NOMO-1 treated with dmso at 0.1 percent for 144 hours (cell line): ENCODE data around the gene FAM210A.

Source experiments
- DNase-seq: peaks from one replicate; lab custom pipeline; 2025; ENCODE audit not compliant: unreplicated experiment; lab: John Stamatoyannopoulos, UW

The FAM210A gene

DNA sequence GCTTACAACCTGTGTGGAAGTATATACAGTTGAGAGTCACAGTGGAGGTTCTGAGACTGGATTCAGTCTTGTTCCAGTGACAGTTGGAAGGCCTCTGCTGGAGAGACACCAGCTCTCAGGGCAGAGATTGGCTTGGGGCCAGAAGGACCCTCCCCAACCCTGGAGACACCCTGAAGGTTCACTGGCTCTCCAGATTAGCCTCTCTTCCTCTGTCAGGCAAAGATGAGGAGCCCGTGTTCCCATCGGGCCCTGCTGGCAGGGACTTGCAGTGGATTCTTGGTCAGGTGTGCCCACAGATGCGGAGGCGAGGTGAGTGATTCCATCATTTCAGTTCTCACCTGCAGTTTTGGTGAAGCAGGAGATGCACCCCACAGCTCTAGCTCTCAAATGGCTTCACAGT is 78.6 kb downstream of the FAM210A start:
- no peak for DNase-seq

DNA sequence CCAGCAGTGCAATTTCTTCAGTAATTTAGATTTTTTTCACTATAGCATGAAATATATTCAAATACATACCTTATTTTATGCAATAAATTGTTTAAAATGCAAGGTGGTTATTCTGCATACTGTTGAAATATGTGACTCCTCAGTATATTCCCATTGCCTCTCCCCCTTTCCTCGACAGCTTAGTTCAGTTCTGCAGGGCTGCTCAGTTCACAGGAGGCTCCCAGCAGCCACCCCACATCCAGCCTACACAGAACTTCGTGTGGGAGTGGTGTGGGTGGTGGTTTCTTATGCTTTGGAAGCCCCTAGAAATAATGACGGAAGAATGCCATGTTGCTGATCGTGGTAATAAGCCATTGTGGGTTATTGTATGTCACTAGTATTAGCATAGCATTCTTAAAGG is 79.7 kb downstream of the FAM210A start:
- DNase-seq = no peak

DNA sequence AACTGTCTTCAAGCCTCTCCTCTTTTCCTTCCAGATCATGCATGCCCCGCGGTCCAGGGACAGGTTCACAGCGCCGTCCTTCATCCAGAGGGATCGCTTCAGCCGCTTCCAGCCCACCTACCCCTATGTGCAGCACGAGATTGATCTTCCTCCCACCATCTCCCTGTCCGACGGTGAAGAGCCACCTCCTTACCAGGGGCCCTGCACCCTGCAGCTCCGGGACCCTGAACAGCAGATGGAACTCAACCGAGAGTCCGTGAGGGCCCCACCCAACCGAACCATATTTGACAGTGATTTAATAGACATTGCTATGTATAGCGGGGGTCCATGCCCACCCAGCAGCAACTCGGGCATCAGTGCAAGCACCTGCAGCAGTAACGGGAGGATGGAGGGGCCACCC is 81.3 kb downstream of the FAM210A start:
- DNase-seq = no peak

DNA sequence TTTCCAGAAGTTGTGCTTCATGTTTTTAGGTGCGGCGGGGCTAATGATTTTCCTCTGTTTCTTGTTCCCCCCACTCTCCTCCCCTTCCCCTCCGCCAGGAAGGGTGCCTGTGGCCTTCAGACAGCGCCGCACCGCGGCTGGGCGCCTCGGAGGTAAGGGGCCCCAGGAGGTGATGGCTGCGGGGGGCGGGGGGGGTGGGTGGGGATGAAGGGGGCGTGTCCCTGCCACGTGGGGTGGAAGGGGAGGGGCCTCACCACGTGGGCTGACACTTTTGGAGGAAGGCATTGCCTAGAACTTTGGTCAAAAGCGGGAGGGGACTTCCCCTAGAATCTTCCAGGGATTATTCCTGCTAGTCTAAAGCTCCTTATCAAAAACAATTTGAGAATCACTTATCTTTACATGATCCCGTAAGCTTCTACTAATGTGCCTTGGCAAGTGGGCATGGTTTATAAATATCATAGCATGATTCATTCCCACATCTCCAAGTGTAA is 83.1 kb downstream of the FAM210A start:
- no peak for DNase-seq

- no peak for DNase-seq
Measured at GRCh38 chr18:13642440-13642827, 83.9 kb downstream of the FAM210A start.

DNA sequence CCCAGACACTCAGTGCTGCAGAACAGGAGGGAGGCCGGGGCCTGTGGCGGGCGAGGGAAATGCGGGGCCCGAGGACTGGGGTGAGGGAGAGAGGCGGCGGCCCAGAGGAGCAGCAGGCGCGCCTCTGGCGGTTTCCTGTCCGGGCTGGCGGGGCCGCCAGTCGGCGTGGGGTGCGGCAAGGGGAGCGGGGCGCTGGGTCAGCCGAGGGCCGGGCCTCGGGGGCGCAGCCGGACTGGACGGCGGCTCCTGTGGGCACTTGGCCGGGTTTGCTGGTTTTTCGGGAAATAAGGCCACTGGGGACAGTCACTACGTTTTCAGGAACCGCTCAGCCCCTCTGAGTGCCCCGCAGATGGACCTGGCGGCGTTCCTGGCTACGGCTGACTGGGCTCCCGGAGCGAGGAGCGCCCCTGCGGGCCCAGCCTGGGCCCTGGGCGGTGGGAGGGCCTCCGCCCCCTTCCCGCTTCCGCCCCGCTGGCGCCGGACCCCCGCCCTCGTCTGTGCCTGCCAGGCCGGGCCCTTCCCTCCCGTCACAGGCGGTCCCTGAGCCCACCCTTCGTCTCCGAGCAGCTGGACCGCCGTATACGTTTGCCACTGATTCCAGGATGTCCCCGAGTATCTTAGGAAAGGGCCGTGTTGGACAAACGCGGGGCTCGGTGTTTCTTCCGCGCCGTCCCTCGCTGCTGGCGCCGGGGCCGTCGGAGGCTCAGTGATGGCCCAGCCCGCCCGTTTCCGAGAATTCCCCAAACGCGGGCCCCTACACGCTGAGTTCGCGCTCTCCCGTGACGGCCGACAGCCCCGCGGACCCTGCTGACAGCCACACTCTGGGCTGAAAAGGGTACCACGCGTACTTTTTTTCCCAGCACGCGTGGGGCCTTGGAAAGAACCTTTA is 84.6 kb downstream of the FAM210A start:
- no peak for DNase-seq

DNA sequence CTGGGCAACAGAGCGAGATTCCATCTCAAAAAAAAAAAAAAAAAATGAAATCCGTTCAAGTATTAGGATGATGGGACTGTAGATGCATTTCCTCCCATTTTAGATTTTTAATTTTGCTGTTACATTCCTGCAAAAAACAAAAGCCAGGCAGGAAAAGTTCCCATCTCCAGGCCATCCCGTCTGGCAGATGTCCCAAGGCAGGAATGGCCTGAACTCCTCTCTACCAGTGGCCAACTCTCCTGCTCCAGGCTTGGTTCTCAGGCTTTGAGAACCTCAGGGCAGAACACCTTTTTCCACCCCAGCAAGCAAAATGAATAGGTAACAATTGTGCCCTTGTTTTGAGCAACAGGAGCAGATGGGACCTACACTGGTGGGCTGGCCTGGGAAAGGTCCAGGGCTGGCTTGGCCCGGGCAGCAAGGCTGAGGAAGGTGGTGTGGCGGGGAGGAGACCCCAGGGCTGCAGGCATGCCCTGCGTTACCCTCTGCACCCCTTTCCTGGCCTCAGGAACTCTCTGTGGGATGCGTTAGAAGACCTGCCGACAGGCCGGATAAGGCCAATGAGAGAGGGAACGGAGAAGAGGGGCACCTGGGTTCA is 86.0 kb downstream of the FAM210A start:
- DNase-seq = no peak

DNA sequence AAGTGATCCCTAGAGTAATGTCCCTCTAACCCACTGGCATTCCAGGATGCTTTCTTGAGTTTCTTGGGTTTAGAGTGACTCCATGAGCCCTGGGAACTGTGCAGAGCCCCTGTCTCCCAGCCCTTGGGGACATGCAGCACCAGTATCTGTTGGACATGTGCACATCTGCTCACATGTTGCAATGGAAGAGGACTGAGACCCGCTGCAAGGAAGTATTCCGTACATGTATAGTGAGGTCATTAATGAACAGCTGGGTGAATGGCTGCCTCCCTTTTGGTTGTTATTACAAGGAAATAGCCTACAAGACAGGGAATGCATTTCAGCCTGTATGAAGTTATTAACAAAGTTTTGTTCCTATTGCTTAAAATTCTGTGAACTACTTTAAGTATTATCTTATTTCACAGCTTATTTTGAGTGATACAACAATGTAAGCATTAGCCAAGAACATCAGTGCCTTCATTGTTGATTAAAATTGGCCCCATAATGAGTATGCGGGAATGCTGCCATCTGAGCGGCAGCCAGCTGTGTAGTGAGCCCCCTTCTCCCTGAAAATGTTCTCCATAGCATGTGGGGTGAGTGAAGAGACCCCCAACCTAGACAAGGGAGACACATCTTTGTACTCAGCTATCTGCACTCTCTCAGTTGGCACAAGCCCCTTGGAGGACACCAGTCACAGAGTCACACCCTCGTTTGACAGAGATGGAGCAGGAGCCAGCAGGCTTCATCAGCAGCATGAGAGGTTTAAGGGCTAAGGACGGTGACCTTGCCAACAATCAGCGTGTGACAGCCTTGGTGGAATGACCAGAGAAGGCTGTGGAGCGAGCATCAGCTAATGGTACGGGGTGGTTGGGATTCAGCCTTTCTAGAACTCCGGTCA is 87.4 kb downstream of the FAM210A start:
- no peak for DNase-seq

DNA sequence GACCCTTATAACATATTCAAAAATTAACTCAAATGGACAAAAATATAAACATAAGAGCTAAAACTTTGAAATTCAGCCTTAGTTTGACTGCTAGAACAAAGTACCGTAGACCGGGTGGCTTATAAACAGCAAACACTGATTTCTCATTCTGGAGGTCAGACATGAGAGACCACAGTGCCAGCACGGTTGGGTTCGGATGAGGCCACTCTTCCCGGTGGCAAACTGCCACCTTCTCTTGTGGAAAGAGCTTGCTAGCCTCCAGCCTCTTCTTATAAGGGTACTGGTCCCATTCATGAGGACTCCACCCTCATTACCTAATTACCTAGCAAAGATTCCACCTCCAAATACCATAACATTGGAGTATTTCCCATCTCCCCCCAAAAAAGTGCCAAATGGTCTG is 91.3 kb downstream of the FAM210A start:
- no peak for DNase-seq

GRCh38 chr18:13633700-13634099 is 92.7 kb downstream of the FAM210A start:
- DNase-seq = no peak

DNA sequence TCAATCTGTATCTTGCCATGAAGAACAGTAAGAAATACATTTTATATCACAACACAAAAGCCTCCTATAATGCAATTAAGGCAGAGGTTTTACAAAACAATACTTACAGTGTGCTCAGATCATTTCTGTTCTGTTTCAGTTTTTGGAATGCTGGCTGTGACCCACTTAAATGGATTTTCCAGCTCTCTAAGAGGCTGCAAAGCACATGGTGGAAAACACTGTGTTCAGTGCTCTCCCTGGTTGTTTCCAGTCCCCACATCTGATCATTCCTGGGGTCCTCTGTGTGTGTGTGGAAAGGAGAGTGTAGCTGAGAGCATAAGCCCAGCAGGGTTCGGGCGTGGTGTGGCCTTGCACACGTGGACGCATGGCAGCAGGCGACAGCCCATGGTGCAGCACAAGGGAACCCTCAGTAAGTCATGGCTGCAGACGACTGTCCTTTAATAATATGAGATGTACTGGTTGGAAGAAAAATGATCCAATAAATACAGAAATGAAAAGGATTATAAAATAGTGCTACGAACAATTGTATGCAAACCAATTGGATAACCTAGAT is 95.6 kb downstream of the FAM210A start:
- DNase-seq = no peak

DNA sequence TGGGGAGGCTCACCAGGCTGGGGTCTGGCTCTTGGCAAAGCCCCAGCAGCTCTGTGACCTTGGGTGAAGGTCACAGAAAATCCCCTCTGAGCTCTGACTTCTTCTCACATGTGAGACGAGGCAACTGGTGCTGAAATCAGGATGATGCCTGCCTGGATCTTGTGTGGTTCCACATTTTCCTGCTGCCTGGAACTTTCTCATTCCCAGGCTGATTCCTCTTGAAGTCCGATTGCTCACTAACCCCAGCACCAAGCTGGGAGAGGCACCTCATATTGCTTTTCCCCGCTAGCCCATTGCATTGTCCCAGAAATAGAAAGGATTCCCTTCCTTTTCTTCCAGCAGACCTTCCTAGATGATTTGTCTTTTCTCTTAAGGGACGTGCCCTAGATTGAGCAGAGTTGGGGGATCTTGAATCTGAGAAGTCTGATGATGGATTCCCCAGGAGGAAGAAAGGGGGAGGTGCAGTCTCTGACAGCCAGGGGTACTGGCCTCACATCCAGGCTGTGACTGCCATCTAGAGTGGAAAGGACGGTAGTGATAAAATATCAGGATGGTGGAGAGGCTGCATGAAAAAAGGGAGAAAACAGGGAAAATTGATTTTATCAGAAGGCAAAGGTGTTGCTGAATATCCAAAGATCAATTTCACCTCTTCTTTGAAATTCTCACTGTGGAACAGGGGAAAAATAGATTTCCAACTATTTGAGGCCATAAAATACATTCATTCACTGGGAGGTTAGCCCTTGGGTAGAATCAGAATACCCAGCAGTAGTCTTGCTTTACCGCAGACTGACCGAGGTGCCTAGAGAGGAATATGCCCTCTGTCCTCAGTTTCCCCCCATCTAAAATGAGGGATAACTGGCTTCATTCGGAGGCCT is 96.3 kb downstream of the FAM210A start:
- peak; percentile 52 for DNase-seq

DNA sequence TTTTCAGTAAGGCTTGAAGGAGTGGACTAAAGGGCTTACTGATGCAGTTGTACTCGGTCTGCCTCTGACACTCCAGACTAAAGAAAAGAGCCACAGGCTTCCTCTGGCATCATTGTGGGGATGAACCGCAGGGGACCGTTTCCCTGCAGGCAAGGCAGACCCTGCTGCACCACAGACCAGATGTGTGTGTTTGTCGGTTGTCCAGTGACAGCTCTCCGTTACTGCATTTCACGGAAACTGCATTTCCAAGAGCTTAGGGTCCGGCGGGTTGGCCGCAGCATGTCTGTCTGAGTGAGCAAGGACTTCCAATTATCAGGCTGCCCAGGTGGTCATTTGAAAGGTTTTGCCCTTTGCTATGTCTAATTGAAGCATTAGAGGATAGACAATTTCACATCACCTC is 98.1 kb downstream of the FAM210A start:
- DNase-seq = no peak

- no peak for DNase-seq
Measured at GRCh38 chr18:13627639-13628038, 98.7 kb downstream of the FAM210A start.

DNA sequence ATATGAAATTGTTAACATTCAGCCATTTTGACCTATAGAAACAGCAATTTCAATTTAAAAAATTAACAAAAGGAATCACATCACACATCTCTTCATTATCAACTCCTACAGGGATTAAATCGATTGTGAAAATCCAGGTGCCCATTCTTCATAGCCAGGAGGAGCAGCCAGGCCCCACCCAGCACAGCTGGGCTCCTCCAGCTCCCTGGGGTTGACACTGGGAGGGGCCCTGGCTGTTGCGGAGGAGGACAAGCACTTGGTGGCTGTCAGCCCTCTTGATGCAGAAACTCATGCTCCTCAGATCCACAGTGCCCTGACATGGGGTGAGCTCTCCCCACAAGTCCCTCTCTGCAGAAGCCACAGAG is 99.8 kb downstream of the FAM210A start:
- DNase-seq = no peak

DNA sequence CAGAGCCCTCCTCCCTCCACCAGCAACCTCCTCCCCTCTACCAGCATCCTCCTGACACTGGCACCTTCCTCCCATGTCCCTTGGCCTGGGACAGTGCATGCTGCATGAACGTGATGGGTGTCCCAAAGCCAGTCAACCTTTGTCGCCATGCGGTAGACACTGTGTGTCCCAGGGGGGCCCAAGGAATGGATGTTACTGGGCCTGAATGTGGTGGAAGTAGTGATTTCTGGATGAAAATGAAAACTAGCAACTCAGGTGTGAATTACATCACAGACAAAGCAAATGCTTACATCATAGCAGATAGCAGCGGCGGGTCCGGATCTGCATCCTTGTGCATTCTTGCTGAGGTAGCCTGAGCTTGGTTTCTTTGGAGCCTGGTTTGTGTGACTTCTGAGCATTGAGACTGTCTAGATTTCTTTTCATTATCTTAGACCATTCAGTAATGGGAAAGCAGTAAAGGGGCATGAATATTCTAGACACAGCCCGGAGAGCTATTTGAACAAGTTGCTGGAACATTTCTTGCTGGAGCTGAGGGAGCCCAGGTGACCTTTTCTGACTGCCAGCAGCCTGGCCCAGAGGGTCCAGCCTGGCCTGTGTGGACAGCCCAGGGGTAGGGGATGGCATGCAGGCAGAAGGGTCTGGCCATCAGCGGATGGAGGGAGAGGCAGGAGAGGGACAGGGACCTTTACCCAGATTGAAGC is 100.4 kb downstream of the FAM210A start:
- DNase-seq = no peak

DNA sequence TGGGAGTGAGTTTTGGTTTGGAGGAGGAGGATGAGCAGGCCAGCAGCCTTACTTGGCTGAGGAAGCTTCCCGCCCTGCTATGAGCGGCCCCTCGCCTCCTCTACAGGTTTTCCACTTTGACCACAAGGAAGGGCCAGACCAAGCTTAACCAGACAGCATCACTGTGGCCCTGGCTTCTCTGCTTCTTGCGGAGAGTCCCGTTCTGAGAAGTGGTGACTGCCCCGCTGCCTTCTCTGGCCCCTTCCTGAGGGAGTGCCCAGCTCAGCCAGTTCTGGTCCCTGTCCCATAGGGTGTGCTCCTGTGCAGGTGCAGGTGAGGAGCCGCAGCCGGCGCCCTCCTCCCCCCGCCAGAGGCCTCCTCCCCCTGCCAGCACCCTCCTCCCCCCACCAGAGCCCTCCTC is 101.0 kb downstream of the FAM210A start:
- no peak for DNase-seq

DNA sequence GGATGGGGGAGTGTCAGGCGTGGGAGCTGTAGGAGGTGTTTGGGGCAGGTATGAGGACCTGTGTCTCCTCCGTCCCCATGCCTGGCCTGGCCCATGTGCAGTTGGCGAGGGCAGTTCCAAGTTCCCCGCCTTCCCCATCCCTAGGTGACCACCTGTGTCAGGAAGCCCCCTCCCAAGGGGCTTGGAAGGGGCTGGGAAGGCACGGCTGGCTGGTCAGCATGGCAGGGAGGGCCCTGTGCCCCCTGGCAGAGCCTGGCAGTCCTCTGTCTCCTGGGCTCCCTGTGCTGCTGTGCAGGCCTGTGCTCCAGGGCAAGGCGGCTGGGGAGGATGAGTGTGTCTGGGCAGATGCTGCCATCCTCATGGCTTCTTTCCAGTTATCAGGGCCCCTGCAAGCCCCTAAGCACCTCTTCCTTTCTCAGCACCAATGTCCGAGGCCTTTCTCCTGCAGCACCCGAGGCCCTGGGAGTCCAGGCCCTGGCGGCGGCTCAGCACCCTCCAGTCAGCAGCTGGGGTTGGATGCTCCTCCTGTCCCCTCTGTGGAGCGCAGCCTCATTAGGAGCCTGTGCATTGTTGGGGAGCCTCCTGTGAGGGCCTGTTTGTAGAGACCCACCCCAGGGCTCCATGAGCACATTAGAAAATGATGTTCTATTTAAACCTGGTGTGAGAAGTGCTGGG is 101.7 kb downstream of the FAM210A start:
- no peak for DNase-seq

DNA sequence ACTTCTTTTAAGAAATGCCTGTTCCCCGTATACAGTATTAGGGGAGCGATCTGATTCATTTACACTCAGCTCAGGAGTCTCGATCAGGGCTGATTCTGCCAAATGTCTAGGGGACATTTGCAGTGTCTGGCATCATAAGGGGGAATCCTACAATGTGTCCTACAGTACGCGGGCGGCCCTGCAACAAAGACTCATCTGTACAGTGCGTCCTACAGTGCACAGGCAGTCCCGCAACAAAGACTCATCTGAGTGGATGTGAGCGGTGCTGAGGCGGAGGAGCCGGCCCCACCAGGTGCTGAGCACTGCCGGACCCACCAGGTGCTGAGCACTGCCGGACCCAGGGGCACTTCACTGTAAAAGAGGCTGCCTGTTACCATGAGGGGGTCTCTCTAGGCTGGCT is 102.5 kb downstream of the FAM210A start:
- DNase-seq = no peak
